Right cardiac atrium (tissue), 5 donors: ENCODE results near the gene GTF3C5. TPM values are rescaled to one million over a fixed set of nuclear protein-coding genes. Genes with fewer than 3 reads are reported as not detected.
"Not testable (repeated sequence)": the region's sequence is repeated elsewhere in the genome, so short reads cannot be mapped to it uniquely, and the experiment has no call there.

ENCODE experiments used
- ATAC-seq, 2 donors: fragments of 200-7000 bp; cut with Tn5 transposase; one replicate each; pipeline versions ENCODE4 v1.8.0 to v1.9.1; 2020; ENCODE audit warnings: moderate library complexity in 2 of 2, mild to moderate bottlenecking in 1 of 2
- DNase-seq, 3 donors: peaks; one replicate each; pipeline ENCODE4 v3.0.0-alpha.2; 2020
- H3K27ac ChIP-seq: one replicate; pipeline ENCODE4 v1.5.1; 2013; ENCODE audit warnings: mild to moderate bottlenecking, low read length, control low read depth, moderate library complexity
- H3K27me3 ChIP-seq: one replicate; pipeline ENCODE4 v1.6.1; 2013; ENCODE audit not compliant: control insufficient read depth, insufficient read depth
- H3K4me1 ChIP-seq: one replicate; pipeline ENCODE4 v1.6.1; 2013; ENCODE audit warnings: low read length; ENCODE audit not compliant: control insufficient read depth, insufficient read depth
- H3K4me3 ChIP-seq: one replicate; pipeline ENCODE4 v1.5.1; 2013; ENCODE audit warnings: low read length, control low read depth
- H3K9me3 ChIP-seq: one replicate; pipeline ENCODE4 v1.6.1; 2013; ENCODE audit warnings: low read length; ENCODE audit not compliant: control insufficient read depth
- WGBS: extraction: QIAGEN DNeasy Blood & Tissue Kit; methylation state at CpG from one replicate; pipeline ENCODE4 v1.1.7; 2013; 5-methylcytosine and 5-hydroxymethylcytosine counted together
- intact Hi-C, 4 donors: fragments of 100-400 bp; cut with DNase I; formaldehyde crosslinking; loops; one replicate each; pipeline versions ENCODE4 v1.11.0 to v1.14.0; 2022 to 2023
- polyA plus RNA-seq: library from polyadenylated mRNA; stranded (reverse); fragments of 200-250 nt; gene quantifications from one replicate; pipeline ENCODE4 v1.2.3, GENCODE V29; 2013
- total RNA-seq, 4 donors: library from RNA; stranded (reverse); fragmentation: NEBNext Ultra II Directional; extraction: Animal tissue kit (Norgen Biotek cat#: 25700); gene quantifications; one replicate each; pipeline ENCODE4 v1.2.1, GENCODE V29; 2021
- donor health status: healthy with polysubstance abuse.
- donor health status: DM: no; HTN: yes; CAD: no.
- donor health status: DM: no; HTN: no; CAD: no.
- donor health status: DM: no; HTN: yes; CAD: no; lungs with severe emphysema.
- donor health status: DM: yes; HTN: yes; CAD: no.

GTF3C5 gene
- total and polyA plus RNA-seq, 5 donors: 28.9 to 41.1 (median 33.0) TPM

DNA sequence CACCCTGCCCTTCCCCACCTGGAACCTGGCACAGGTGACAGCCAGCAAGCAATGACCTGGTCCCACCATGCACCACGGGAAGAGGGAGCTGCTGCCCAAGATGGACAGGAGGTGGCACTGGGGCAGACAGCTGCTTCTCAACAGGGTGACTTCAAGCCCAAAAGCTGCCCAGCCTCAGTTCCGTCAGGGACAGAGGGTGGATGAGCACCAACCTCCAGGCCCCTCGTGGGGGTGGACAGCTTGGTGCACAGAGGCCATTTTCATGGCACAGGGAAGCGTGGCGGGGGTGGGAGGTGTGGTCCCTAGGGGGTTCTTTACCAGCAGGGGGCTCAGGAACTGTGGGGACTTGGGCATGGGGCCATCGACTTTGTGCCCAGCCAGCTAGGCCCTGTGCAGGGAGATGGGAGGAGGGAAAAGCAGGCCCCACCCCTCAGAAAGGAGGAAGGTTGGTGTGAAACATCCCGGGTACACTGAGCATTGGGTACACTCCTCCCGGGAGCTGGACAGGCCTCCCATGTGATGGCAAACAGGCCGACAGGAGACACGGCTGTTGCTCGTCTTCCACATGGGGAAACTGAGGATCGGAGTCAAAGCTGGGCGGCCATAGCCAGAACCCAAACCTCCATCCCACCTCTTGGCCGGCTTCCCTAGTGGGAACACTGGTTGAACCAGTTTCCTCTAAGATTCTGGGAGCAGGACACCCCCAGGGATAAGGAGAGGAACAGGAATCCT is 32.9 kb downstream of the GTF3C5 start:
- intact Hi-C loops: no loop called here
- WGBS: 82% methylated on average over 14 of the region's 14 CpGs

DNA sequence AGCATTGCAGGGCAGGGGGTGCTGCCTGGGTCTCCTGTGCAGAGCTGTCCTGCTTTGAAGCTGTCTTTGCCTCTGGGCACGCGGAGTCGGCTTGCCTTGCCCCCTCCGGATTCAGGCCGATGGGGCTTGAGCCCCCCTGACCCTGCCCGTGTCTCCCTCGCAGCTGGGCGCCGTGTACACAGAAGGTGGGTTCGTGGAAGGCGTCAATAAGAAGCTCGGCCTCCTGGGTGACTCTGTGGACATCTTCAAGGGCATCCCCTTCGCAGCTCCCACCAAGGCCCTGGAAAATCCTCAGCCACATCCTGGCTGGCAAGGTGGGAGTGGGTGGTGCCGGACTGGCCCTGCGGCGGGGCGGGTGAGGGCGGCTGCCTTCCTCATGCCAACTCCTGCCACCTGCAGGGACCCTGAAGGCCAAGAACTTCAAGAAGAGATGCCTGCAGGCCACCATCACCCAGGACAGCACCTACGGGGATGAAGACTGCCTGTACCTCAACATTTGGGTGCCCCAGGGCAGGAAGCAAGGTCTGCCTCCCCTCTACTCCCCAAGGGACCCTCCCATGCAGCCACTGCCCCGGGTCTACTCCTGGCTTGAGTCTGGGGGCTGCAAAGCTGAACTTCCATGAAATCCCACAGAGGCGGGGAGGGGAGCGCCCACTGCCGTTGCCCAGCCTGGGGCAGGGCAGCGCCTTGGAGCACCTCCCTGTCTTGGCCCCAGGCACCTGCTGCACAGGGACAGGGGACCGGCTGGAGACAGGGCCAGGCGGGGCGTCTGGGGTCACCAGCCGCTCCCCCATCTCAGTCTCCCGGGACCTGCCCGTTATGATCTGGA is 33.7 kb downstream of the GTF3C5 start:
- ATAC-seq (no peak), DNase-seq (no peak)
- Histone ChIP-seq H3K4me3 (no peak overlapping the region), H3K27ac (no peak overlapping the region), H3K4me1 (peaks cover 3% of the 10 kb centered on the region), H3K27me3 (no peaks in the 10 kb centered on the region), H3K9me3 (no peaks in the 10 kb centered on the region)
- WGBS: 94% methylated on average over 30 of the region's 30 CpGs
- intact Hi-C loops: no loop called here

More for the DNA sequence above, 32.9 kb downstream of the GTF3C5 start:
- H3K27ac ChIP-seq: no peak overlapping the region
- no peaks in the 10 kb centered on the region for H3K9me3 ChIP-seq
- H3K4me3 ChIP-seq: no peak overlapping the region
- ATAC-seq: no peak
- peaks cover 3% of the 10 kb centered on the region for H3K4me1 ChIP-seq
- DNase-seq: no peak
- H3K27me3 ChIP-seq: no peaks in the 10 kb centered on the region

DNA sequence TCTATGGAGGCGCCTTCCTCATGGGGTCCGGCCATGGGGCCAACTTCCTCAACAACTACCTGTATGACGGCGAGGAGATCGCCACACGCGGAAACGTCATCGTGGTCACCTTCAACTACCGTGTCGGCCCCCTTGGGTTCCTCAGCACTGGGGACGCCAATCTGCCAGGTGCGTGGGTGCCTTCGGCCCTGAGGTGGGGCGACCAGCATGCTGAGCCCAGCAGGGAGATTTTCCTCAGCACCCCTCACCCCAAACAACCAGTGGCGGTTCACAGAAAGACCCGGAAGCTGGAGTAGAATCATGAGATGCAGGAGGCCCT is 34.2 kb downstream of the GTF3C5 start:
- intact Hi-C loops: no loop called here
- no peaks in the 10 kb centered on the region for H3K4me1 ChIP-seq
- 96% methylated on average over 17 of the region's 17 CpGs for WGBS
- ATAC-seq (no peak), DNase-seq (peak in 1 of 3 donors; percentile 59)
- no peaks in the 10 kb centered on the region for H3K27me3 ChIP-seq
- H3K4me3 ChIP-seq: no peak overlapping the region
- H3K27ac ChIP-seq: no peak overlapping the region
- no peaks in the 10 kb centered on the region for H3K9me3 ChIP-seq

- 94% methylated on average over 25 of the region's 25 CpGs for WGBS
Observed at GRCh38 chr9:133066181-133066983, 35.6 kb downstream of the GTF3C5 start.

DNA sequence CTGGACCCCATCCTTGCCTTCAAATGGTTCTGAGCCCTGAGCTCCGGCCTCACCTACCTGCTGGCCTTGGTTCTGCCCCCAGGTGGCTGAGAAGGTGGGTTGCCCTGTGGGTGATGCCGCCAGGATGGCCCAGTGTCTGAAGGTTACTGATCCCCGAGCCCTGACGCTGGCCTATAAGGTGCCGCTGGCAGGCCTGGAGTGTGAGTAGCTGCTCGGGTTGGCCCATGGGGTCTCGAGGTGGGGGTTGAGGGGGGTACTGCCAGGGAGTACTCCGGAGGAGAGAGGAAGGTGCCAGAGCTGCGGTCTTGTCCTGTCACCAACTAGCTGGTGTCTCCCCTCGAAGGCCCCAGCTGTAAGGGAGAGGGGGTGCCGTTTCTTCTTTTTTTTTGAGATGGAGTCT is 36.2 kb downstream of the GTF3C5 start:
- intact Hi-C loops: no loop called here
- no peaks in the 10 kb centered on the region for H3K4me1 ChIP-seq
- H3K9me3 ChIP-seq: no peaks in the 10 kb centered on the region
- ATAC-seq (no peak), DNase-seq (peak in 1 of 3 donors; percentile 48)
- 91% methylated on average over 11 of the region's 11 CpGs for WGBS
- no peak overlapping the region for H3K4me3 ChIP-seq
- no peaks in the 10 kb centered on the region for H3K27me3 ChIP-seq
- no peak overlapping the region for H3K27ac ChIP-seq

More at GRCh38 chr9:133066181-133066983, 35.6 kb downstream of the GTF3C5 start:
- no peaks in the 10 kb centered on the region for H3K27me3 ChIP-seq
- no peak for DNase-seq
- no peak for ATAC-seq
- H3K9me3 ChIP-seq: no peaks in the 10 kb centered on the region
- intact Hi-C loops: no loop called here
- no peak overlapping the region for H3K4me3 ChIP-seq
- H3K27ac ChIP-seq: no peak overlapping the region
- H3K4me1 ChIP-seq: no peaks in the 10 kb centered on the region

- H3K4me1 ChIP-seq: no peaks in the 10 kb centered on the region
- ATAC-seq: no peak
- no peak overlapping the region for H3K27ac ChIP-seq
- no peak overlapping the region for H3K4me3 ChIP-seq
- intact Hi-C loops: no loop called here
- H3K27me3 ChIP-seq: no peaks in the 10 kb centered on the region
- no peak for DNase-seq
- no peaks in the 10 kb centered on the region for H3K9me3 ChIP-seq
- WGBS: 81% methylated on average over 11 of the region's 11 CpGs
Observed at GRCh38 chr9:133067813-133068212, 37.0 kb downstream of the GTF3C5 start.

GRCh38 chr9:133068431-133068830 is 37.6 kb downstream of the GTF3C5 start:
- H3K27ac ChIP-seq, H3K27me3 ChIP-seq, DNase-seq, intact Hi-C loops, H3K4me3 ChIP-seq, ATAC-seq, H3K9me3 ChIP-seq, H3K4me1 ChIP-seq: not testable (repeated sequence)
- 100% methylated on average over 2 of the region's 15 CpGs for WGBS

DNA sequence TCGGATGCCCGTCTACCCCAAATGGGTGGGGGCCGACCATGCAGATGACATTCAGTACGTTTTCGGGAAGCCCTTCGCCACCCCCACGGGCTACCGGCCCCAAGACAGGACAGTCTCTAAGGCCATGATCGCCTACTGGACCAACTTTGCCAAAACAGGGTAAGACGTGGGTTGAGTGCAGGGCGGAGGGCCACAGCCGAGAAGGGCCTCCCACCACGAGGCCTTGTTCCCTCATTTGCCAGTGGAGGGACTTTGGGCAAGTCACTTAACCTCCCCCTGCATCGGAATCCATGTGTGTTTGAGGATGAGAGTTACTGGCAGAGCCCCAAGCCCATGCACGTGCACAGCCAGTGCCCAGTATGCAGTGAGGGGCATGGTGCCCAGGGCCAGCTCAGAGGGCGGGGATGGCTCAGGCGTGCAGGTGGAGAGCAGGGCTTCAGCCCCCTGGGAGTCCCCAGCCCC is 39.7 kb downstream of the GTF3C5 start:
- 92% methylated on average over 17 of the region's 17 CpGs for WGBS
- H3K27ac ChIP-seq, intact Hi-C loops, H3K4me1 ChIP-seq, H3K27me3 ChIP-seq, H3K4me3 ChIP-seq, H3K9me3 ChIP-seq: not testable (repeated sequence)
- peak in 1 of 3 donors; percentile 18 for DNase-seq
- ATAC-seq: peak in 1 of 2 donors; percentile 14

DNA sequence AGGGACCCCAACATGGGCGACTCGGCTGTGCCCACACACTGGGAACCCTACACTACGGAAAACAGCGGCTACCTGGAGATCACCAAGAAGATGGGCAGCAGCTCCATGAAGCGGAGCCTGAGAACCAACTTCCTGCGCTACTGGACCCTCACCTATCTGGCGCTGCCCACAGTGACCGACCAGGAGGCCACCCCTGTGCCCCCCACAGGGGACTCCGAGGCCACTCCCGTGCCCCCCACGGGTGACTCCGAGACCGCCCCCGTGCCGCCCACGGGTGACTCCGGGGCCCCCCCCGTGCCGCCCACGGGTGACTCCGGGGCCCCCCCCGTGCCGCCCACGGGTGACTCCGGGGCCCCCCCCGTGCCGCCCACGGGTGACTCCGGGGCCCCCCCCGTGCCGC is 40.2 kb downstream of the GTF3C5 start:
- ATAC-seq, intact Hi-C loops, H3K4me1 ChIP-seq, H3K4me3 ChIP-seq, H3K9me3 ChIP-seq, H3K27ac ChIP-seq, H3K27me3 ChIP-seq, DNase-seq: not testable (repeated sequence)
- WGBS: 92% methylated on average over 24 of the region's 31 CpGs

DNA sequence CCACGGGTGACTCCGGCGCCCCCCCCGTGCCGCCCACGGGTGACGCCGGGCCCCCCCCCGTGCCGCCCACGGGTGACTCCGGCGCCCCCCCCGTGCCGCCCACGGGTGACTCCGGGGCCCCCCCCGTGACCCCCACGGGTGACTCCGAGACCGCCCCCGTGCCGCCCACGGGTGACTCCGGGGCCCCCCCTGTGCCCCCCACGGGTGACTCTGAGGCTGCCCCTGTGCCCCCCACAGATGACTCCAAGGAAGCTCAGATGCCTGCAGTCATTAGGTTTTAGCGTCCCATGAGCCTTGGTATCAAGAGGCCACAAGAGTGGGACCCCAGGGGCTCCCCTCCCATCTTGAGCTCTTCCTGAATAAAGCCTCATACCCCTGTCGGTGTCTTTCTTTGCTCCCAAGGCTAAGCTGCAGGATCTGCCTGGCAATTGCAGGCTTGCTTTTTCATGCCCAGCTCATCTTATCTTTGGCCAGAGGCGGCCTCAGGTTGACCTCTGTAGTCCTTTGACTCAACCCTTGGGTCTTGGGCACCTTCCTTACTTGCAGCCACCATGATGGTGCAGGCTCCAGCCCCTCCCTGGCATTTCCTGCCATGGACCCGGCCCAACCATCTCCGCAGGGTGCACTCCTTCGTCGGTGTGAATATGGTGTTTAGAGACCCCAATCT is 40.8 kb downstream of the GTF3C5 start:
- WGBS: 87% methylated on average over 33 of the region's 33 CpGs
- ATAC-seq (no peak), DNase-seq (no peak)
- no peaks in the 10 kb centered on the region for H3K27me3 ChIP-seq
- no peaks in the 10 kb centered on the region for H3K9me3 ChIP-seq
- no peak overlapping the region for H3K27ac ChIP-seq
- intact Hi-C loops: no loop called here
- H3K4me3 ChIP-seq: no peak overlapping the region
- no peaks in the 10 kb centered on the region for H3K4me1 ChIP-seq
